Epithelial cell of proximal tubule (primary cell): Measurements from ENCODE around the gene WDFY2. TPM values are rescaled to one million over a fixed set of nuclear protein-coding genes. Genes with fewer than 3 reads are reported as not detected.
A peak's percentile ranks its signal among the peaks of the same experiment; 100 is the strongest.
"Not testable (repeated sequence)": the region's sequence is repeated elsewhere in the genome, so short reads cannot be mapped to it uniquely, and the experiment has no call there.

ENCODE experiments used
- DNase-seq: peaks from one replicate; pipeline ENCODE4 v3.0.0-alpha.2; 2011; ENCODE audit warnings: low read depth
- H3K4me3 ChIP-seq: 2 replicates; pipeline ENCODE4 v1.5.1; 2011; ENCODE audit warnings: low read depth, mild to moderate bottlenecking, low read length
- CTCF ChIP-seq: conservative IDR thresholded peaks from 2 replicates; pipeline ENCODE4 v1.5.1; 2012; ENCODE audit warnings: low read depth, mild to moderate bottlenecking, low read length
- total RNA-seq: library from RNA; depleted of rRNA; stranded (reverse); fragments of >200 nt; gene quantifications from 2 replicates; pipeline ENCODE4 v1.2.3, GENCODE V29; 2015

Gene WDFY2
- total RNA-seq, result 3.5 and 5.1 TPM in 2 replicates

- DNase-seq, result peak; percentile 97
- TF ChIP-seq CTCF, result no peak
- H3K4me3 ChIP-seq, result peak within 1 kb of the TSS; percentile 97
These were observed at the start of gene WDFY2 for GRCh38 chr13:51583875-51584730. Gene WDFY2, plus strand, starts transcription at chr13:51584462. Its CDS starts 226 bp downstream, at chr13:51584688.

GRCh38 chr13:51538591-51539179 is 45.6 kb upstream of the WDFY2 start:
- TF ChIP-seq CTCF, result no peak
- no peak for DNase-seq
- H3K4me3 ChIP-seq, result no peak overlapping the region

GRCh38 chr13:51539887-51540286 is 44.4 kb upstream of the WDFY2 start:
- TF ChIP-seq CTCF, result no peak
- H3K4me3 ChIP-seq, result no peak overlapping the region
- no peak for DNase-seq

GRCh38 chr13:51541037-51541436 is 43.2 kb upstream of the WDFY2 start:
- no peak for TF ChIP-seq CTCF
- DNase-seq, result no peak
- no peak overlapping the region for H3K4me3 ChIP-seq

GRCh38 chr13:51541809-51542258 is 42.4 kb upstream of the WDFY2 start:
- TF ChIP-seq CTCF, result no peak
- DNase-seq, result no peak

GRCh38 chr13:51542346-51543242 is 41.7 kb upstream of the WDFY2 start:
- peak overlapping the region; percentile 46 for H3K4me3 ChIP-seq
- no peak for DNase-seq
- no peak for TF ChIP-seq CTCF

More at GRCh38 chr13:51541809-51542258, 42.4 kb upstream of the WDFY2 start:
- peak overlapping the region; percentile 46 for H3K4me3 ChIP-seq

GRCh38 chr13:51545446-51545845 is 38.8 kb upstream of the WDFY2 start:
- H3K4me3 ChIP-seq, DNase-seq: not testable (repeated sequence)
